ACC112 (cell line): Measurements from ENCODE around the gene PI4KB.

Experiments used
- H2AFZ ChIP-seq: fragments of 200-600 bp; sonication (generic); one replicate; pipeline ENCODE4 v1.6.0; 2017; ENCODE audit warnings: antibody characterized with exemption, low read length; ENCODE audit not compliant: unreplicated experiment
- H3K27ac ChIP-seq: fragments of 200-600 bp; sonication (generic); 2 replicates; pipeline ENCODE4 v1.5.1; 2014; ENCODE audit warnings: low read depth, mild to moderate bottlenecking, antibody characterized with exemption, low read length, moderate library complexity
- H3K27me3 ChIP-seq: fragments of 200-600 bp; sonication (generic); 2 replicates; pipeline ENCODE4 v1.6.1; 2014; ENCODE audit warnings: mild to moderate bottlenecking, antibody characterized with exemption, low read length, moderate library complexity, mixed read lengths; ENCODE audit not compliant: insufficient read depth
- H3K36me3 ChIP-seq: fragments of 200-600 bp; sonication (generic); 2 replicates; pipeline ENCODE4 v1.6.1; 2016; ENCODE audit warnings: mild to moderate bottlenecking, antibody characterized with exemption, low read length, moderate library complexity, mixed read lengths; ENCODE audit not compliant: insufficient read depth
- H3K4me1 ChIP-seq: fragments of 200-600 bp; sonication (generic); one replicate; pipeline ENCODE4 v1.6.1; 2016; ENCODE audit warnings: low read length, mixed read lengths; ENCODE audit not compliant: insufficient read depth, unreplicated experiment, control insufficient read depth
- H3K4me3 ChIP-seq: fragments of 200-600 bp; sonication (generic); 2 replicates; pipeline ENCODE4 v1.5.1; 2014; ENCODE audit warnings: mild to moderate bottlenecking, low read depth, low read length
- H3K79me2 ChIP-seq: fragments of 200-600 bp; sonication (generic); one replicate; pipeline ENCODE4 v1.6.0; 2016; ENCODE audit warnings: low read length; ENCODE audit not compliant: control insufficient read depth, unreplicated experiment, insufficient read depth

The PI4KB gene

DNA sequence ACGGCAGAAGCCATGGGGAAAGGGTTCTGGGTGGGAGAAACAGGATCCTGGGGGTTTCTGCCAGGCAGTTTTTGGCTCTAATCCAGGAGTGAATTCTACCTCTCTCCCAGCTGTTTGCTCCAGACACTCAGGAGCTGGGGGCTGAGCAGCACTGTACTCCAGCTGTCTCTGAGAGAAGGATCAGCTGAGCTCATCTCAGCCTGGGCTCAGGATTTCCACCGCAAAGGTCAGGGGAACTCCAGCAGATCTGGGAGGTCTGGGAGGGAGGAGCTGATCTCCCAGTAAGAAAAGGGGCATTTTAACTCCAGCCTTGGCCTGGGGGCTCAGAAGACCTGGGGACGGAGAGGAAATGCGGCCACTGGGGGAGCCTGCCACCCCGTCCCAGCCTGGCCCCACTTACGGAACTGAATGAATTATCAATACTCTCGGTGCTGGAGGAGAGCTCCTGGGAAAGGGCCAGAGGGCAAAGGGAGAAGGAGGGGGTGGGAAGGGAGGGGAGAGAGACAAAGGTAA lies 17.3 kb downstream of the PI4KB start:
- H2AFZ ChIP-seq = no peak overlapping the region
- no peak overlapping the region for H3K4me3 ChIP-seq
- H3K4me1 ChIP-seq = peaks cover 50% of the 10 kb centered on the region
- H3K27ac ChIP-seq = no peak overlapping the region
- peaks cover 28% of the 10 kb centered on the region for H3K79me2 ChIP-seq
- H3K27me3 ChIP-seq = no peaks in the 10 kb centered on the region
- H3K36me3 ChIP-seq = peaks cover 32% of the 10 kb centered on the region

DNA sequence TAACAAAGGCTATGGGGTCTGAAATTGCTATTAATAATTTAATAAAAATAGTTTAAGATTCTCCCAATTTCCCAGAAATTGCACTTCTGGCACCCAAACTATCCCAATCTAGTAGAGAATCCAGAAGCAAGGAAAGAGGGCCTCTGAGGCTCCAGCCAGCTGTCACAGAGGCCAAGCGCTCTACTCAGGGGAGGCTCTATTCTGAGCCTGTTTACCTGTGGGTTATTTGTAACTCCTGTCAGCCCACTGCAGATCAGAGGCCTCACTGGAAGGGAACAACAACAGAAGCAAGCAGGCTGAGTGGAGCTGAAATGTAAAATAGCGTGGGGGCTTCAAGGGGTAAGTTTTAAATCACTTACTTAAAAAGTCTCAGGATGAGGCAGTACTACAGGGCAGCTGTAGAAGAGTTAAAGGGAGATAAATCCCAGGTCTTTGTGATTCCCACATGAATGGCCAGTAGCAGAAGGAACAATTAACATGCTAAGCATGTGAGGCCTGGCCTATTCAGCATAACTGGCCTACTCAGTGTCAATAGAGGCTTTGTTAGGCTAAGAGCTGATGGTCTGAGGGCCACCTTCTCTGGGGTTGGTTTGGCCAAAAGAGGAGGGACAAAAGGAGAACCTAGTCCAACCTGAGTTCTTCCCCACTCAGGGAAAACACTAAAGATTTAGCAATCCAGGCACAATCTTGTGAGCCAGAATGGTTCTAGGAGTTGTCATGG lies 32.3 kb downstream of the PI4KB start:
- Histone ChIP-seq H3K27ac (no peak overlapping the region), H3K36me3 (peaks cover 26% of the 10 kb centered on the region), H2AFZ (no peak overlapping the region), H3K79me2 (no peaks in the 10 kb centered on the region), H3K4me1 (no peaks in the 10 kb centered on the region), H3K27me3 (no peaks in the 10 kb centered on the region), H3K4me3 (no peak overlapping the region)

DNA sequence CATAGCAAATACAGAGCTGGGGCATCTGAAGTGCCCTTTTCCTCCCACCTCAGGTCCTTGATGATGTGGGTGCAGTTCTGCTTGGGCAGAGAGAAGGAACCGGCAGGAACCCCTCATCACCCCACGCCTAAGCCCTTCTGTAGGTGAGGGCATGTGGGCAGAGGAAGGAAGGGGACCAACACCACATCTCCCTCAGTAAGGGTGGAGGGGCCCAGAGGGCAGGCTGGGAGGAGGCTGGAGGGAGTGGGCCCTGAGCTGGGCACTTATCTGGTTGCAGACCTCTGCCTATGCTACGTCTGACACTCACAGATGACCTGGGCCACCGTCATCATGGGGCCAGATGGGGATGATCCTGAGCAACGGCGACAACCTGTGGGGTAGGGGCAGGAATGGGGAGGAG lies 34.1 kb downstream of the PI4KB start:
- no peaks in the 10 kb centered on the region for H3K4me1 ChIP-seq
- H3K36me3 ChIP-seq = peaks cover 16% of the 10 kb centered on the region; the same call in 1 of the 2 replicates
- H3K79me2 ChIP-seq = no peaks in the 10 kb centered on the region
- H3K27me3 ChIP-seq = no peaks in the 10 kb centered on the region
- H2AFZ ChIP-seq = no peak overlapping the region
- no peak overlapping the region for H3K27ac ChIP-seq
- no peak overlapping the region for H3K4me3 ChIP-seq

DNA sequence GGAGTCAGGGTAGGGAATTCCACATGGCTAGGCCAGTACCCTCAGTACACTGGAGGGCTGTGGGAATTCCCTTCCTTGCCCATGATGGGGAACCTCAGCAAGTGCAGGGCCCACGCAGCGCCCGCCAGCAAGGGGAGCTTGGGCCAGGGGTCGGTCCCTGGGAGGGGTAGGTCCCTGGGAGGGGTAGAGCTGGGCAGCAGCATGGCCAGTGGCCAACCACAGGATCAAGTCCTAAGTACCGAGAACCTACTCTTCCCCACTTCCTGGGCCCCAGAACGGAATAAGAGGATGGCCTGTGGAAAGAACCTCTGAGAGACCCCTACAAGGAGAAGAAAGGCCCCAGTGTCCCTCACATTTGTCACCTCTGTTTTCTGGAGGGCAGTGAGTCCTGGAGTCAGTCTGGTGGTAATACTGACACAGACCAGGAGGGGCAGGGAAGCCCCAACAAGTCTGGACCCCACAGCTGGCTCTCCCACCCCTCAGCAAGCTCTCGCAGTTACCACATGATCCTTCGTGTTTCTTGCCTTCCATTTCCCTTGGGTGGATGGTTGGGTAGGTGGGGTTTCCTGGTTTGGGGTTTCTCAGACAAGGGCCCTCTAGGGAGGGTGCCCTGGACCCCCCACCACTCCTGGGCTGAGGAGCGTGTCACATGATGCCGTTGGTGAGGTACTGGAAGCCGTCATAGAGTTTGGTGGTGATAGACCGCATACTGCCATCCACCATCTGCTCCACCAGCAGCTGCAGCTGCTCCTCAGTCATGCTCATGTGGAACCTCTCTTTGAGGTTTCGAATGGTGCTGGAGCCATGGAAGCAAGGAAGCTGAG lies 34.8 kb downstream of the PI4KB start:
- no peaks in the 10 kb centered on the region for H3K27me3 ChIP-seq
- H2AFZ ChIP-seq = no peak overlapping the region
- H3K79me2 ChIP-seq = no peaks in the 10 kb centered on the region
- H3K4me1 ChIP-seq = no peaks in the 10 kb centered on the region
- peaks cover 11% of the 10 kb centered on the region; the same call in 1 of the 2 replicates for H3K36me3 ChIP-seq
- H3K4me3 ChIP-seq = no peak overlapping the region
- no peak overlapping the region for H3K27ac ChIP-seq

DNA sequence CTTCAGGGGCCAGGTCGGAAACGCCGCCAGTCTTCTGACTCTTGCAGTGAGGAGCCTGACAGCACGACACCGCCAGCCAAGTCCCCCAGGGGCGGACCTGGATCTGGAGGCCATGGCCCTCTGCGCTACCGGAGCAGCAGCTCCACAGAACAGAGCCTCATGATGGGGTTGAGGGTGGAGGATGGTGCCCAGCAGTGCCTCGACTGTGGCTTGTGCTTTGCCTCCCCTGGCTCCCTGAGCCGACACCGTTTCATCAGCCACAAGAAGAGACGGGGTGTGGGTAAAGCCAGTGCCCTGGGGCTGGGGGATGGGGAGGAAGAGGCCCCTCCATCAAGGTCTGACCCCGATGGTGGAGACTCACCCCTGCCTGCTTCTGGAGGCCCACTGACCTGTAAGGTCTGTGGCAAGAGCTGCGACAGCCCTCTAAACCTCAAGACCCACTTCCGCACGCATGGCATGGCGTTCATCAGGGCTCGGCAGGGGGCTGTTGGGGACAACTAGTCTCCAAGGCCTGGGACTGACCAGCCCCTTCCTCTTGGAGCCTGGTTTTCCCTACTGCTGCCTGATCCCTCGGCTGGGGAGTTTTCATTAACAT lies 36.4 kb downstream of the PI4KB start:
- H3K36me3 ChIP-seq = peaks cover 7% of the 10 kb centered on the region; the same call in 1 of the 2 replicates
- H2AFZ ChIP-seq = no peak overlapping the region
- no peak overlapping the region for H3K4me3 ChIP-seq
- H3K4me1 ChIP-seq = no peaks in the 10 kb centered on the region
- H3K27me3 ChIP-seq = no peaks in the 10 kb centered on the region
- H3K27ac ChIP-seq = no peak overlapping the region
- no peaks in the 10 kb centered on the region for H3K79me2 ChIP-seq

DNA sequence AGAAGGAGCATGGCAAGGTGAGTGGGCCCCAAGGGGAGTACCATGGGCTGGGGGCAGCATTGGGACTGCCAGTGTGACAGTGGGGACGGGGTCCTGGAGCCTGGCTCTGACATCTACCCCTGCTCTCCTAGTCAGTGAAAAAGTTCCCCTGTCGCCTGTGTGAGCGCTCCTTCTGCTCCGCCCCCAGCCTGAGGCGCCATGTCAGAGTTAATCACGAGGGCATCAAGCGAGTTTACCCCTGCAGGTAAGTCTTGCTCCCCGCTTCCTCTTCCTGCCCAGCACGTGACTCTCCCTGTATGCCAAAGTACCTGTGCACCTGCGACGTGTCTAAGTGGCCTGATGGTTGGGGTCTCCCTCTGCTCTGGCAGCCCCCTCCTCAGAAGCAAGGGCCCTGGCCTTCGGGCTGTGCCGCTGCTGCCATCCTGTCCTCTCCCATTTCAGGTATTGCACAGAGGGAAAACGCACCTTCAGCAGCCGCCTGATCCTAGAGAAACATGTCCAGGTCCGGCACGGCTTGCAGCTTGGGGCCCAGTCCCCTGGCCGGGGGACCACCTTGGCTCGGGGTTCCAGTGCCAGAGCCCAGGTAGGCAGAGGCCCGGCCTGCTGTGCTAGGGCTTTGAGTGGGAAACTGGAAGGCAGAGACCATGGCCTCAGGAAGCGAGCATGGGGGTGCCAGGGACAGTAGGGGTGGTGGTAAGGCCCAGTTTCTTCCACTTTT lies 37.1 kb downstream of the PI4KB start:
- H3K36me3 ChIP-seq = peaks cover 4% of the 10 kb centered on the region; the same call in 1 of the 2 replicates
- H3K27me3 ChIP-seq = no peaks in the 10 kb centered on the region
- H3K27ac ChIP-seq = no peak overlapping the region
- H3K4me3 ChIP-seq = no peak overlapping the region
- H3K79me2 ChIP-seq = no peaks in the 10 kb centered on the region
- no peak overlapping the region for H2AFZ ChIP-seq
- no peaks in the 10 kb centered on the region for H3K4me1 ChIP-seq

DNA sequence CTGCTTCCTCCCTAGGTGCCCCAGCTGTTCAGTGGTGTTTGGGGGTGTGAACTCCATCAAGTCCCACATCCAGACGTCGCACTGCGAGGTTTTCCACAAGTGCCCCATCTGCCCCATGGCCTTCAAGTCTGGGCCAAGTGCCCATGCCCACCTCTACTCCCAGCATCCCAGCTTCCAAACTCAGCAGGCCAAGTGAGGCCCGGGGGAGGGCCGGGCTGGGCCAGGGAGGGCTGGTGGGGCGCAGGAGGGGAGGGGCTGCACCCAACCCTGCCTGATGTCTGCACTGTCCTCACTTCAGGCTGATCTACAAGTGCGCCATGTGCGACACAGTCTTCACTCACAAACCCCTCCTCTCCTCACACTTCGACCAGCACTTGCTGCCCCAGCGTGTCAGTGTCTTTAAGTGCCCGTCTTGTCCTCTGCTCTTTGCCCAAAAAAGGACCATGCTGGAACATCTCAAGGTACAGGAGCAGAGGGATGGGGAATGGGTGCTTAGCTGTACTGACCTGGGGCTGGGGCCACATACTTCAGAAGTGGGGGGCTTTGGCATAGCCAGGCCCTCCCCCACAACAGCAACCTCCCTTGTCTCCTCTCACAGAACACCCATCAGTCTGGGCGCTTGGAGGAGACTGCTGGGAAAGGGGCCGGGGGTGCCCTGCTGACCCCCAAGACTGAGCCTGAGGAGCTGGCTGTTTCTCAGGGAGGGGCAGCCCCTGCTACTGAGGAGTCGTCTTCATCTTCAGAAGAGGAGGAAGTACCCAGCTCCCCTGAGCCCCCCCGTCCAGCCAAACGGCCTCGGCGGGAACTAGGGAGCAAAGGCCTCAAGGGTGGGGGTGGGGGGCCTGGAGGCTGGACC lies 37.9 kb downstream of the PI4KB start:
- H3K27me3 ChIP-seq = no peaks in the 10 kb centered on the region
- H3K4me3 ChIP-seq = no peak overlapping the region
- H3K4me1 ChIP-seq = no peaks in the 10 kb centered on the region
- peaks cover 2% of the 10 kb centered on the region; the same call in 1 of the 2 replicates for H3K36me3 ChIP-seq
- H2AFZ ChIP-seq = no peak overlapping the region
- no peak overlapping the region for H3K27ac ChIP-seq
- peaks cover 3% of the 10 kb centered on the region for H3K79me2 ChIP-seq

DNA sequence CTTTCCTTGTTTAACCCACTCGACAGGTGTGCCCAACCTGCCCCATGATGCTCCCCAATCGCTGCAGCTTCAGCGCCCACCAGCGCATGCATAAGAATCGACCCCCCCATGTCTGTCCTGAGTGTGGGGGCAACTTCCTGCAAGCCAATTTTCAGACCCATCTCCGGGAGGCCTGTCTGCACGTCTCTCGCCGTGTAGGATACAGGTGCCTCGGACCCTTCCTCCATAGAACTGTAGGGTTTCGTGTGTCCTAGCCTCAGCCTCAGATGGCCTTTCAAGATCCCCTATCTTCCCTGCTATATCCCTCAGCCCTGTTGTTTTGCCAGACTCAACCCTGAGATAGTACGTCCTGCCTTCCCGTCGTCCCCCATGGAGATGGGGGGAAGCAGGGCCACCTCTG lies 38.7 kb downstream of the PI4KB start:
- H2AFZ ChIP-seq = no peak overlapping the region
- no peak overlapping the region for H3K4me3 ChIP-seq
- no peaks in the 10 kb centered on the region for H3K27me3 ChIP-seq
- no peaks in the 10 kb centered on the region; the same call in 1 of the 2 replicates for H3K36me3 ChIP-seq
- peaks cover 8% of the 10 kb centered on the region for H3K4me1 ChIP-seq
- H3K27ac ChIP-seq = no peak overlapping the region
- H3K79me2 ChIP-seq = peaks cover 11% of the 10 kb centered on the region

DNA sequence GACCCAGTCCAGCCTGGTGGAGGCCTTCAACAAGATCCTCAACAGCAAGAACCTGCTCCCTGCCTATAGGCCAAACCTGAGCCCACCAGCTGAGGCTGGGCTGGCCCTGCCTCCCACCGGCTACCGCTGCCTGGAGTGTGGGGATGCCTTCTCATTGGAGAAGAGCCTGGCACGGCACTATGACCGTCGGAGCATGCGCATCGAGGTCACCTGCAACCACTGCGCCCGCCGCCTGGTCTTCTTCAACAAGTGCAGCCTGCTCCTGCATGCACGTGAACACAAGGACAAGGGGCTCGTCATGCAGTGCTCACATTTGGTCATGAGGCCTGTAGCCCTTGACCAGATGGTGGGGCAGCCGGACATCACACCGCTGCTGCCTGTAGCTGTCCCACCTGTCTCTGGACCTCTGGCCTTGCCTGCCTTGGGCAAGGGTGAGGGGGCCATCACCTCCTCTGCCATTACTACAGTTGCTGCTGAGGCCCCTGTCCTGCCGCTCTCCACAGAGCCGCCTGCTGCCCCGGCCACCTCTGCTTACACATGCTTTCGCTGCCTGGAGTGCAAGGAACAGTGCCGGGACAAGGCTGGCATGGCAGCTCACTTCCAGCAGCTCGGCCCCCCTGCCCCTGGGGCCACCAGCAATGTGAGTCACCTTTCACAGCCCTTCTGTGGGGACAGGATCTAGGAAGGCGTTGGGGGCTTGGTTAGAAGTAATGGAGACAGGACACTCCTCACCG lies 39.3 kb downstream of the PI4KB start:
- H3K36me3 ChIP-seq = no peaks in the 10 kb centered on the region; the same call in 1 of the 2 replicates
- no peak overlapping the region for H3K27ac ChIP-seq
- H3K4me3 ChIP-seq = no peak overlapping the region
- H2AFZ ChIP-seq = no peak overlapping the region
- H3K27me3 ChIP-seq = no peaks in the 10 kb centered on the region
- H3K79me2 ChIP-seq = peaks cover 16% of the 10 kb centered on the region
- H3K4me1 ChIP-seq = peaks cover 13% of the 10 kb centered on the region
